Activated T-helper 1 cell treated with anti-CD3 and anti-CD28 coated beads, Interleukin-2, amount 50 U/mL, for 16 hours (primary cell): ENCODE results near the gene CCDC88A.

Experiments used
- DNase-seq, 2 donors: peaks; one replicate each; pipeline ENCODE4 v3.0.0-alpha.2; 2020; ENCODE audit warnings: low read depth in 1 of 2, low spot score in 1 of 2

Gene CCDC88A

DNA sequence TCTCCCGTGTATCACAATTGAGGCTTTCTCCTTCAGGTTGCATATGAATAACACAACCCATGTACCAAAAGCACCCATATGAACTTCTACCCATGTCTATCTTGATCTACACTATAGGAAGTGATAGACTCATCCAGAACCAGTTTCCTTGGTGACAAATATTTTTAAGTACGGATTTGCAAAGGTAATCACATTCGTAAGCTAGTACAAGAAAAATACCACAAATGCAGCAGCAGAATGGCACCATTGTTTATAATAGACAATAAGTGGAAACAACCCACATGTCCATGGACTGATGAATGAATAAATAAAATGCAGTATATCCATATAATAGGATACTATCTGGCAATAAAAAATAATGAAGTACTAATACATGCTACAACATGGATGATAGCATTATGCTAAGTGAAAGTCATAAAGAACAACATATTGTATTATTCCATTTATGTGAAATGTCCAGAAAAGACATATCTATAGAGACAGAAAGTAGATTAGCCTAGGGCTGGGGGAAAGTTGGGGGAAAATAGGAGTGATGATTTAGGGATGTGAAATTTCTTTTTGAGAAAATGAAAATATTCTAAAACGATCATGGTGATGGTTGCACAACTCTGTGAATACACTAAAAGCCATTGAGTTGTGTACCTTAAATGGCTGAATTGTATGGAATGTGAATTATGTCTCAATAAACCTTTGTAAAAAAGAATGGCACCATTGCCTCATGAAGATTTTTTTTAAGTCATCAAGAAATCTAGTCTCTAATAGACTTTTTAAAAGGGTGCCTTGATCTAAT is 3.4 kb upstream of the CCDC88A start:
- DNase-seq = no peak

DNA sequence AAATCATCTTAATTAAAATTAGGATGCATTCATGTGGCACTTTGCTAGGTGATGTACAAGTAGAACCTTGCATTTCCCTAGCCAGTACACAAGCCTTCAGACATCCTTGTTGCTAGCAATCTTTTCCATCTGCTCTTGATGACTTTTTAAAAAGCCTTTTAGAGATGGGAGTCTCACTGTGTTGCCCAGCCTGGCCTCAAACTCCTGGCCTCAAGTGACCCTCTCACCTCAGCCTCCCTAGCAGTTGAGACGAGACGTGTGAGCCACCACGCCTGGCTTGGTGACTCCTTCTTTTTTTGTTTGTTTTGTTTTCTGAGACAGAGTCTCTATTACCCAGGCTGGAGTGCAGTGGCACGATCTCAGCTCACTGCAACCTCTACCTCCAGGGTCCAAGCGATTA is 1.7 kb upstream of the CCDC88A start:
- no peak for DNase-seq

DNA sequence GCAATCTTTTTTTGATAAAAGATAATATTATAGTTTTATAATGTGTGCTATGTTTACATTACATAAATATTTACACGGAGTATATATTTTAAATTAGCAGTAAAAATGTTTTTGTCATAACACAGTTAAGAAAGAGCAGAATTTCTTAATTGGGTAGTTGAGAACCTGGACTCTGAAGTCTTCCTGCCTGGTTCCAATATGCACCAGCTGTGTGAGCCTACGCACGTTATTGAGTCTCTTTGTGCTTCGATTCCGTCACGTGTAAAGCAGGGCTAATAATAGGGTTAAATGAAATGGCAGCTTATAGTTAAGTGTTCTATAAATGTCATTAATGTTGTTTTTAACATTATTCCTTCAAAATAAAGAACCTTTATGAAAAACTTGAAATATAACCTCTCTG is 1.2 kb upstream of the CCDC88A start:
- no peak for DNase-seq

DNA sequence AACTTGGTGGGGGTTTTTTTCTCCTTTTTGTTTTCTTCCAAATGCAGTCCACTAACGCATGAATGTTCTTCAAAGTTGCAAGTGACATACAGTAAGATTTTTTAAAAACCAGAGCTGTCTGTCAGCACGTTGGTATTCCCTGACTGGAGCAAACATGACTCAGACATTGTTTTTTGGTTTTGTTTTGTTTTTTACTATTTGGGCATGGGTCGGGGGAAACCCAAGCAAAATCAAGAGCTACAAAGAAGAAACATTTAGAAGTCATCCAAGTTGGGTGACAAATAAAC is 726 bp upstream of the CCDC88A start:
- DNase-seq = no peak

DNA sequence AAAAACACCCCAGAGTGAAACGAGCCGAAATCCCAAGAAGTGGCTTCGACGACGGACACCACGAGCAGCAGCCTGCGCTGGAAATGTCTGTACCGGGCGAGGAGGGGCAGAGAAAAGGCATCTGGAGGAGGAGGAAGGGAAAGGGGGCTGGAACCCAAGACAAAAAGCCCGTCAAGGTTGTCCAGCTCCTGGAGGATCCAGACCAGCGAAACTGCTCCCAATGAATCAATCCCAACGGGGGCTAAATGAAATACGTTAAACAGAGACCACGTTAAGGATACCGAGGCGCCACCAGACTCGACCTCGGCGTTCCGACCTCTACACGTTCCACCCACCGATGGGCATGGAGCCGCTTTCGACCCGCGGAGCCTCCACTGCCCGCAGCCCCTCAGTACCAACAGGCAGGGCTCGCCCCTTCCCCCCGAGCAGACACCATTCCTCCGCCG is 400 bp downstream of the CCDC88A start:
- DNase-seq = no peak

DNA sequence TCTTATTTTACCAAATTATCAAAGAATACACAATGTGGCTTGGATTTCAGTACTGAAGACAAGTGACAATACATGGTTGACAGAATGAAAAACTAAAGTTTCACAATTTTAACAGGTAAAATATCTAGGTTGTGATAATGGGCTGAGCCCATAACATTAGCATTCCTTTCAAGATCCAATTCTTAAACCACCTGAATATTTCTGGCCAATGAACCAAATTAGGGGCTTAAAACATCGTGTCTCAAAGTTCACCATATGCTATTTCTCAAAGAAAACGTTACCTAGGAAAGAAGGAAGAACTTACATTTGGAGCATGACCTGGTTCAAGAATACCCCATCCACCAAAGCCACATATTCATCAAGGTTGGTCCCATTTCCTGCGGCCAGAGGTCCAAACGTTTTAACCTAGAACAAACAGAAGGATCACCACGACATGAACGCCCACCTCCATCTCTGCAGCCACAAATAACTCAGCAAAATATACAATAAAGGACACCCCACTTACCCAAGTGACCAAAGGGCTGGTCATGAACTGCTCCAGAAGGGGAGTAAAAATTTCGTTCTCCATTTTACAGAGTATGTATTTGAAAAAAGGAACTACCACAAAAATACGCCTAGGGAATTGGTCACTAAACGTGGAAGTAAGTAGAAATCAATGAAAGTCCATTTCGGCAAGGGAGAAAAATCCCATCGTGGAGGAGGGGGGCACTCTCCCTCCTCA is 984 bp downstream of the CCDC88A start:
- DNase-seq = no peak

DNA sequence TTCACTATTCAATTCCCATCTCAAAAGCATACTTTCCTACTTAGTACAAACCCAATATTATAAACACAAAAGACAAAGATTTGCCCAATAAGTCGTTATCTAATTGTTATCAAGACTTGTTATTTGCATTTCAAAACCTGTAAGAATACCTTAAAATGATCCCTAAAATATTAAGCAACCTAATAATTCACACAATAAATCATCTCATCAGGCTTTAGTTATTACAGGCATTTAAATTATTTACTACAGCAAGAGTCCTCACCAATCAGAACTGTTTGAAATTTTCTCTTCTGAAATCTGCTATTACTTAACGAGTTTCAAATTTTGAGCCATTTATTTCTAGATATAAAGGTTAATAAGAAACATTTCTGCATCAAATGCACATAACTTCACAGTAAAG is 1.6 kb downstream of the CCDC88A start:
- no peak for DNase-seq

DNA sequence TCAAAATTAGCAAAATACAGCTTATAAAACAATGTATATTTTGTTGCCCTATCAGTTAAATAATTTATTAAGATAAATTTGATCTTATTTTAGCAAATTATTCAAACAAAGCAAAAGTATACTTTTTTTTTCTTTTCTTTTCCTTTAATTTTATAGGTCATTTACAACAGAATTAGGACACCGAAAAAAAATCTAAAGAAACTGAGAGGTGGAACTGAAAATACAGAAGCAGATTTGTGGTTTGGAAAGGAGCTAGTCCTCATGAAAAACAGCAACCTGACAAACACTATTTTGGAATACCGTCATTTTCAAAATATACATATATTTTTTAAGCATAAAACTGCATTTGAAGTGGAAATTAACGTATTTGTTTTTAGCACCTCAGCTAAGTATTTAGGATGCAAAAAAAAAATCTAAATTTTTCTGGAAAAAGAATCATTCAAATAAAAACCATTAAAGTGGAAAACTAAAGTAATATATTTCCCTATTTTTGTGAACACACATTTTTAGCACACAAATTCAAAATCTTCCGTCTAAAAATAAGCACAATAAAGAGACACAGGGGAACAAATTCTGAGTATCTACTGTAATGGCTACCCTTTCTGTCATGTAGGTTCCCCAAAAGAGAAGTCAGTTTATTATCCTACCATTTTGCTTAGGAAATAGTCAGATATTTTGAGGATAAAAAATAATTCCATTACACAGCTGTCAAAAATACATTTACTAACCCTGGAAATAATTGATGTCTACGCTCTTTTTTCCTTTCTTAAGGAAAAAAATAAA is 2.7 kb downstream of the CCDC88A start:
- DNase-seq = no peak

DNA sequence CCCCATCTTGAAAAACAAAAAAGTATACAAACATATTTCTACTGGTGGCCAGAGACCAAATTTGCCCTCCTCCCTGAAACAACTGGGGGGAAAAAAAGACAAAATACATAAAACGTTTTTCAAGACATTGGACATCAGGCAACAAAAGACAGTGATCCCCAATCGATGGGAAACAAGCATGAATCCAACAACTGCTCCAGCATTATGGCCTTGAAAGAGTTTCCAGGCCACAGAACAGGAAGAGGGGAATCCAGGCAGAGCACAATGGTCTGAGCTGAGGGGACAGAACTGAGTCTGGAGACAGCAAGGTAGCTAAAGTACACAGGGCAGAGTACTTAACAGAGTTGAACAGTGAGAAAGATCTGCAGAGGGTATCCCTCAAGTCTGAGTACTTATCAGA is 4.4 kb downstream of the CCDC88A start:
- DNase-seq = no peak

DNA sequence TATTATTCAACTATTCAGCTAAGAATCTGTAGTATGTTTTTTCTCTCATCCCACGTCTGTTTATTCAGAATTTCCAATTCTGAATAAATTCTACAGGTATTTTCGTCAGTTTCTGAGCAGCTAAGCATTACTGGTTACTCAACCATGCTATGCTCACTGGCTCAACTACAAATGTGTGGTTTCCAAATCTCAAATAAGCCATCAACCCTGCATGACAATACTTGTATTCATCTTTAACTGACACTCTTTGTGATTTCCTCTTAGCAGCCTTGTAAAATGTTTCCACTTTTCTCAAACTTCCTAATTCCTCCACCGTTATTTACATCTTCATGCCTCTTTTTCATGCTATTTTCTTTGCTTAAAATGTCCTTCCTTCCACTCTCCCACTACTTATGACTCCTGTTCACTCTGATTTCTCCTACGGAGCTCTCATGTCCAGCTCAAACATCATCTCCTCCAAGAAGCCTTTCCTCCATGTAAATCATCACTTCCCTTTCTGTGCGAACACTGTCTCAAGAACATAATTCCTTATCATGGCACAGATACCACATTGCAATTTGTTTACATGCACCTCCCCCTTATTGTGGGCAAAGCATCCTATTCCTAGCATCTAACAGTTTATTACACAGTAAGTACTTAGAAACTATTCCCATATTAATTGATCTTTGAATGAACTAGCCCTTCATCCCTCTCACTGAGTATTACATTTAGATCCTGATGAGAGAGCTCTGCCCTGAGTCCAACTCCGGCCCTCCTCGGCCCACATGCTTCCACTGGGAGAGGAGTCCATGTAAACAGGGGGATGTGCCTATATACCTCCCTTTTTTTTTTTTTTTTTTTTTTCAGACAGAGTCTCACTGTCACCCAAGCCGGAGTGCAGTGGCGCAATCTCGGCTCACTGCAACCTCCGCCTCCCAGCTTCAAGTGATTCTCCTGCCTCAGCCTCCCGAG is 10.5 kb downstream of the CCDC88A start:
- DNase-seq = no peak

DNA sequence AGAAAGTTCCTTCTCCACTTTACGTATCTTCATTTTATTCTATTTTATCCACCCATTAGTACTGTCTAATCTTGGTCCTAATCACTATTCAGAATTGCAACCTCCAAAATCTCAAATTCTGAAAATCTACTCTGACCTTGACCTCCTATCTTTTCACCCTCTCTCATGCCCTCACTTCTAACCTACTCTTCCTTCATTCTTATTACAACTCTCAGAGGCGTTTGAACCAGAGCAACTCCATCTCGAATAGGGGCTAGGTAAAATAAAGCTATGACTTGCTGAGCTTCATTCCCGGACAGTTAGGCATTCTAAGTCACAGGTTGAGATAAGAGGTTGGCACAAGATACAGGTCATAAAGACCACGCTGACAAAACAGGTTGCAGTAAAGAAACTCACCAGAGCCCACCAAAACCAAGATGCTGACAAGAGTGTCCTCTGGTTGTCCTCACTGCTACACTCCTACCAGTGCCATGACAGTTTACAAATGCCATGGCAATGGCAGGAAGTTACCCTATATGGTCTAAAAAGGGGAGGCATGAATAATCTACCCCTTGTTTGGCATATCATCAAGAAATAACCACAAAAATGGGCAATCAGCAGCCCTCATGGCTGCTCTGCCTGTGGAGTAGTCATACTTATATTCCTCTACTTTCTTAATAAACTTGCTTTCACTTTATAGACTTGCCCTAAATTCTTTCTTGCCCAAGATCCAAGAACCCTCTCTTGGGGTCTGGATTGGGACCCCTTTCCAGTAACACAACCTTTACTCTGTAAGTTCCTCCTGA is 11.4 kb downstream of the CCDC88A start:
- no peak for DNase-seq

DNA sequence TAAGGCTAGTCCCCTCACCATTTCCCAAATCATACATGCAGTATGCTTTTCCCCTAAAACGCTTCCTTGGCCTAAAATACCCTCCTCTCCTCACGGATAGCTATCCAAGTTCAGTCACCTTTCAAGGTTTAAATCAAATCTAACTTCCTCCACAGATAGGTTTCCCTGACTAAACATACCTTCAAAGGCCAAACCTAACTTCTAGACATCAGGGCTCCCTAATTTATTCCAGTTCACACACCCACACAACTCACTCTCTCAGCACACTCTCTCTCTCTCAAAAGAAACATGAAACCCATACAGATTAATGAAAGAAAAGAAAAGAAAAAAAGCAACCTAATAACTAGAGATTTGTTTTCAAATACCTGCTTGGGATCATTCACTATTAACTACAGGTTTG is 14.5 kb downstream of the CCDC88A start:
- no peak for DNase-seq

DNA sequence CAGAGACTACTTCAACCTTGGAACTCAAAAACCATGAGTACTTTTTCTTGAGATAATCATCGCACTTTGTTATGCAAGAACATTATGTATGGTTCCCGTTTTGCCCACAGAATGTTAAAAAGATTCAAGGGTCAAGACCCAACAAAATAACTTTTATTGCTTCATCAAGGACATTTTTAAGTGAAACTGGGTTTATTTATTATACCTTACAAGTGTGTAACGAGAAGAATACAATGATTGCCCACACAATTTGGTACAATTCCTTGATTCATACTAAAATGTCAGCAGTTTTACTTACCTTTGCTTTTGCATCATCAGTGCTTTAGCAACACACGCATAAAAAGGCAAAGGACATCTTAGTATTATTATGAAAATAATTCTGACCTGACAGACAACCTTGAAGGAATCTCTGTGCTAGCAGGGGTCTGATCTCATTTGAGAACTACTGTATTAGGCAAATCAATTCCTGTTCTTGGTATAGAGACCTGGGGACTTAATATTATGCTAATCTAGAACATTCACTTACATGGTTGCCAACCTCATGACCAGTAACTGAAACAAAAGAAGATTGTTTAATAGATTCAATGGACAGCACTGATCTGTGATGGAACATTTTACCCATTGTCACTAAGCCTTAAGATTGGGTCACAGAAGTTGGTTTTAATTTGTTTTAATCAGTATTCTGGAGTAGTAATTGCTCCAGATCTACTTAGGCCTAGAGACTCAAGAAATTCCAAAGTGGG is 16.2 kb downstream of the CCDC88A start:
- no peak for DNase-seq

DNA sequence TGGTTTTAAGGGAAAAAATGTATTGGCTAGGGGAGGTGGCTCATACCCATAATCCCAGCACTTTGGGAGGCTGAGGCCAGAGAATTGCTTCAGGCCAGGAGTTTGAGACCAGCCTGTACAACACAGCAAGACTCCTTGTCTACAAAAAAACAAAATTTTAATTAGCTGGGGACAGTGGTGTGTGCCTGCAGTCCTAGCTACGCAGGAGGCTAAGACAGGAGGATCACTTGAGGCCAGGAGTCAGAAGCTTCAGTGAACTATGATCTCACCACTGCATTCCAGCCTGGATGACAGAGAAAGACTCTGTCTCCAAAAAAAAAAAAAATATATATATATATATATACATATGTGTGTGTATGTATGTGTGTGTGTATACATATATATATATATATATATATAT is 18.5 kb downstream of the CCDC88A start:
- no peak for DNase-seq

DNA sequence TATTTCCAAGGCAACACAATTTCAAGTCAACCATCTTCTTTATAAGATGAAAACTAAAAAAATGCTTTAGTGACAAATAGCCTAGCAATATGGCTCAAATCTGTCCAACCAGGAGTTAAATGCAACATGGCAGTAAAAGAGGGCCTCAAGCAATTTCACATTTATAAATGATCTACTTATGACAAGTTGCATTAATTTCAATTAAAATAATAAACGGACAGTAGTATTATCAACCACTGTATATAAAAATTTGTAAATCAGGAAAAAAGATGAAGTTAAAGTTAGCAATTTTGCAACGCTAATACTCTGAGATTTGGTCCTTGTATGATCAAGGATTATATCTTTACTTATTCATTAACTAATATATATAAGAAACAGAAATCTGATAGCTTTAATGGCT is 19.3 kb downstream of the CCDC88A start:
- DNase-seq = no peak

DNA sequence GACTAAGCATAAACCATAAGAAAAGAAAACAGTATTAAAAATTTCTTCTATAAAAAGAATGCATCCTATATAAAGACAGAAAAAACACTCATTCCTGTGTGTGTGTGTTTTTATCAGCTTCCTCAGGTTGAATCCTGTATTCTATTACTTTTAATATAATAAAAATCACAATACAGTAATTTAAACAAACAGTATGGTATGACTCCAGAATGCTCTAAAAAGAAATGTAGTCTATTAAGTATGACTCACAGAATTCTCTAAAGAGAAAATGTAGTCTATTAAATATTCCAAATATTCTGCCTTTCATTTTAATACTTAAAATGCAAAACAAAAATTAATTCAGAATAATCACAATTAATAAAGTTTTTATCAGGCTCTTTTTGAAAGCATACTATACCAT is 19.8 kb downstream of the CCDC88A start:
- DNase-seq = no peak

DNA sequence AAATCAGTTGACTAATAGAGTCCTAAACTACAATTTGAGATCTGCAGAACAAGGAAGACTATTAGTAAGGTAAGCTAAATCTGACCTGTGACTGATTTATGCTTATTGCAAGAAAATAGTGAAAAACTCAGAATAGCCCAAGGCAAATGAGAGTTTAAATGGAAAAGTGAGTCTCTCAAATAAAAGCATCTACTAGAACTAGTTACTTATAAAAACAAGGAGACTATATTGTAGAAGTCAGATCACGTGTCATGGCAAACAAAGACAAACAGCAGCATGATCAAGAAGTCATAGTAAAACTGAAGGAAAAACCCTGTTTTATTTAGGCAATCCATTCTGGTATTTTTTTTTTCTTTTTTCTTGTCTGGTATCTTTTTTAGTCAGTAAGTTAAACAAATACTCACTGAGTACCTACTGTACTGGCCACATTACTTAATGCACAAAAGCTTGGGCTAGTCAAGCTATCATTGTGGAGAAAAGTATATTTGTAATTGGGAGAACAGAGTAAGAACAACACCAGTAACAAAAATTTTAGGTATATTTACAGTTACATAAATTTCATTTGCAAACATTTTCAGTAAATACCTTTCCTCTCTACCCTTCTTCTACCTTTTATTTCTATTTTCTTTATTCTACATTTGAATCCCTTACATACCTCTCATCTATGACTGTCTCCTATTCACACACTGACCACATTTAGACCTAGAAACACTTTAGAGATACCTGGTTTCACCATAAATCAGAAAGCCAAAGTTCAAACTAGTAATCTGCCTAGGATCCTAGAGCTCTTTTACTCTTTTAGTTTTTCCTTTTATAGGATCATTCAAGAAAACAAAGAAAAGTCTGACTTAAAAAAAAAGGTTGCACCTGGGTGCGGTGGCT is 23.7 kb downstream of the CCDC88A start:
- no peak for DNase-seq

DNA sequence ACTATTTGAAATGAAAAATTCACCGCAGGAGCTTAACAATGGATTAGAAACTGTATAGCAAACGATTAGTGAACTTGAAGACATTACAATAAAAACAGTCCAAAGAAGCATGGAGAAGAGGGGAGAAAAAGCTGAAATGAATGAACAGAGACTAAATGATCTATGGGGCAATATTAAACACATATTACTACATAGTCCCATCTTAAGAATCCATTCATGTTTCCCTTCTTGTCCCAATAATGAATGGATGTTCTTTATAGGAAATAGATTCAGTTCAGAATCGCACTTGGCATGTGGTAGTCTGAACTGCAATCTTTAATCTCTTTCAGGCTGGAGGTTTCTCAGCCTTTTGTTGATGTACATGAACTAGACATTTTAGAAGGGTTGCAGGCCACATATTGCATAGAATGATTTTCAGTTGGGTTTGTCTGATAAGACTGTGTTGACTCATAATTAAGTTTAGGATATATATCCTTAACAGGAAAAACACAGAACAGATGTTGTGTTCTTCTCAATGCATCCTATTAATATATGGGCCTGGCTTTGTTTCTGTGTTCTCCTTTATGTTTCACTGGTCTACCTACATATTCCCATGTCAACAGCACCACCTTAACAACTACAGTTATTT is 27.9 kb downstream of the CCDC88A start:
- DNase-seq = no peak
